GM18498 (cell line): ENCODE data around the gene CHST7.
"Not testable (repeated sequence)": the region's sequence is repeated elsewhere in the genome, so short reads cannot be mapped to it uniquely, and the experiment has no call there.

Source experiments
- ATAC-seq: cut with Tn5 transposase; IDR thresholded peaks from one replicate; pipeline ENCODE4 v1.9.1; 2021; ENCODE audit warnings: mild to moderate bottlenecking, moderate library complexity; ENCODE audit not compliant: unreplicated experiment

Gene CHST7

DNA sequence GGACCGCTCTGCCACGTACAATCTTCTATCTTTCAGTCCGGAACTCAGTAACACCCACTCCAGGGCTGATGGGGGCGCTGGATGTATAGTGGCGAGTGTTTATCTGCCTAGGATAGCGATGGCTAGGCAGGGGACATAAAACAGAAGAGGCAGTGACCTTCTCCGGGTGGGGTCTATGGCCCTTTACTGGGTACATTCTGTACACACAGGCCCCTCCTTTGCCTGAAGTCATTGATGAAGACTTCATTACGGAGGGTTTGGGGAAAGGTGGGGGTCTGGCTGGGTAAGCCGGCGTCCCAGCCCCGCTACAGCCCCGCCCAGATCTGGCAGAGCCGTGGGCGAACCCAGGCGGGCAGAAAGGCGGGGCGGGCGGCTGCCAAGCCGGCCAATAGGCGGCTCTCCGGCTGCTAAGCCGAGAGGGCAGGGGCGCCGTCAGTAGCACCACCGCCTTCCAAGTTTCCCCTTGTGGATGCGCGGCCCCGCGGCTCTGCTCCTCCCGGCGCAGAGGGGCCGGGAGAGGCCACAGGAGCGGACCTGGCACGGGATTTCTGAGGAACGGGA, at the start of gene CHST7:
CHST7 (plus strand) TSS at position 435 of the 561 bp plus-strand sequence. CDS start 167 bp downstream, outside the sequence.
- peak; percentile 57 for ATAC-seq

GRCh38 chrX:46528640-46529039, 44.9 kb upstream of the CHST7 start:
- ATAC-seq: not testable (repeated sequence)

GRCh38 chrX:46529740-46530403, 43.7 kb upstream of the CHST7 start:
- ATAC-seq: not testable (repeated sequence)

- ATAC-seq: not testable (repeated sequence)
Measured at GRCh38 chrX:46530404-46530908, 43.1 kb upstream of the CHST7 start.

GRCh38 chrX:46531442-46531841, 42.1 kb upstream of the CHST7 start:
- no peak for ATAC-seq

- no peak for ATAC-seq
Measured at GRCh38 chrX:46543441-46543840, 30.1 kb upstream of the CHST7 start.

DNA sequence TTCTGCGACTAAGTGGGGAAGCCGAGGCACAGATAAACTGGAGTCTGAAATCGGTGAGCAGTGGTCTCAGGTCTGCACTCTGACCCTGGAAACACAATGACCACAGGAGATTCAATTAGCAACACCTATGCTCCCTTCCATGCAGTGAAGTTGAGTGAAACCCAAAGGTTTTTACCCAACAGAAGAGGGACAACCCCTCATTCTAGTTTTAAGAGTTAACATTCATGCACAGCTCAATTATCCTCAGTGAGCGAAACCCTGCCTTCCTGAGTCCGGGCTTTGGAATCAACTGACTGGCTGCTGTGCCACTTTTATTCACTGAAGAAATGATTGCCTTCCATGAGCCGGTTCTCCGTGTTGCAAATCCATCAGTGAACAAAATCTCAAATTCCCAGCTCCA, 29.0 kb upstream of the CHST7 start:
- not testable (repeated sequence) for ATAC-seq

- ATAC-seq: peak; percentile 91
Measured at GRCh38 chrX:46545111-46546005, 28.2 kb upstream of the CHST7 start, which contains the start of gene ZNF674. Gene ZNF674 (minus strand): TSS chrX:46545421. CDS start chrX:46542087, 3,334 bp downstream.

DNA sequence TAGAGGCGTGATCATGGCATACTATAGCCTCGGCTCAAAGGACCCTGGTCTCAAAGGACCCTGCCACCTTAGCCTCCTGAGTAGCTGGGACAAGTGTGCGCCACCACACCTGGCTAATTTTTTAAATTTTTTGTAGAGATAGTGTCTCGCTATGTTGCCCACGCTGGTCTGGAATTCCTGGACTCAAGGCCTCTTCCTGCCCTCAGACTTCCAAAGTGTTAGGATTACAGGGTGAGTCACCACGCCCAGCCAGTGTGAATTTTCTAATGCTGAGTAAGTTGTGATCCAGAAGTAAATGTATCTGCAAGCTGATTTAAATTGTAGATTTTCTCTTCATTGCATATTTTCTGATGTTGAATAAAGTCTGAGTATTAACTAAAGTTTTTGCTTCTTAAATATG, 25.7 kb upstream of the CHST7 start:
- no peak for ATAC-seq

GRCh38 chrX:46549914-46550313, 23.7 kb upstream of the CHST7 start:
- no peak for ATAC-seq

GRCh38 chrX:46551494-46552128, 22.0 kb upstream of the CHST7 start:
- no peak for ATAC-seq

GRCh38 chrX:46553935-46554334, 19.6 kb upstream of the CHST7 start:
- no peak for ATAC-seq

- ATAC-seq: no peak
Measured at GRCh38 chrX:46554942-46555341, 18.6 kb upstream of the CHST7 start.

DNA sequence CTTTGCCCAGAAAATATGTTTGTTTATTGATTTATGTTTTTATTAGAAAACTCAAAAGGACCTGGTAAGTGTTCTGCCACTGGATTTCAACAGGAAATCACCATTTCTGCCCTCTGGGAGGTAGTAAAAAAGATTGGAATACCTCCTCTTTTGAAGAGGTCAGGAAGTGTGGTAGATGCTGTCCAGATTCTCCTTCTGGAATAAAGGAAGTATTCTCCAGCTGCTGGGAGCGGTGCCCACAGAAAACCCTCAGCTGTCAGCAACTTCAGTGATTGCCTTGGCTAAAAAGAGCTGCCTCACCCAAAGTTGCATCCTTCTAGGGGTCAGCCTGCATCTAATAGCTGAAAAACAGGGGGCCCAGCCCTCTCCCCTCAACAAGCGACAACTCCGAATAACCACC, 14.5 kb upstream of the CHST7 start:
- ATAC-seq: no peak

GRCh38 chrX:46561824-46562657, 11.5 kb upstream of the CHST7 start:
- ATAC-seq: peak; percentile 98

DNA sequence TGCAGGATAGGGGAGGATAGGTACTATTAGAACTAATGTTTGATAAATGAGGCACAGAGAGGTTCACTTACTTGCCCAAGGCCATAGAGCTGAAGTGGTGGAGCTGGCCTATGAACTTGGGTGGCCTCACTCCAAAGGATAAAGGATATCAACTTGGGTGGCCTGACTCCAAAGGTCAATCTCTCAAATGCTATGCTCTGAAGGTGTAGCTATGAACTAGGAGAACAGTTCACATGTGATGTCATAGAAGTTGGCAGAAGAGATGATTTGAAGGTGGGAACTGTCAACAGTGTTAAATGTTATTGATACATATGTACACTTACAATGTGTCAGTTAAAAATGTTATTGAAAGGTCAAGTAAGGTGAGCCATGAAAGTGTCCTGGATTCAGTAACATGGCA, 6.2 kb upstream of the CHST7 start:
- no peak for ATAC-seq

GRCh38 chrX:46569621-46570020, 3.9 kb upstream of the CHST7 start:
- no peak for ATAC-seq

GRCh38 chrX:46571423-46572339, 1.9 kb upstream of the CHST7 start:
- no peak for ATAC-seq

- ATAC-seq: peak; percentile 41
Measured at GRCh38 chrX:46572340-46572936, 1.1 kb upstream of the CHST7 start.
